Neural cell (in vitro differentiated cells): ENCODE measurements around the gene CTBP2.

Source experiments
- CTCF ChIP-seq: fragments of 450-650 bp; IDR thresholded peaks from 2 replicates; pipeline ENCODE4 v1.5.1; 2014; ENCODE audit warnings: antibody characterized with exemption, mild to moderate bottlenecking, moderate library complexity; ENCODE audit not compliant: poor library complexity, severe bottlenecking
- EP300 ChIP-seq: fragments of 450-650 bp; conservative IDR thresholded peaks from 2 replicates; pipeline ENCODE4 v1.6.1; 2014; ENCODE audit warnings: antibody characterized with exemption, mild to moderate bottlenecking, moderate library complexity; ENCODE audit not compliant: poor library complexity, severe bottlenecking
- EZH2 ChIP-seq: fragments of 200-600, 300-800 bp; shearing (Covaris generic), sonication (generic); IDR thresholded peaks from 2 replicates; pipeline ENCODE4 v1.6.1; 2014; ENCODE audit warnings: antibody characterized with exemption, low read length, borderline replicate concordance, mild to moderate bottlenecking; ENCODE audit not compliant: insufficient read depth, poor library complexity, severe bottlenecking
- POLR2AphosphoS5 ChIP-seq: IDR thresholded peaks from 2 replicates; pipeline ENCODE4 v1.6.1; 2012
- RAD21 ChIP-seq: fragments of 450-650 bp; conservative IDR thresholded peaks from 2 replicates; pipeline ENCODE4 v1.6.1; 2014; ENCODE audit warnings: antibody characterized with exemption, mild to moderate bottlenecking, moderate library complexity
- REST ChIP-seq: IDR thresholded peaks from 2 replicates; pipeline ENCODE4 v1.6.1; 2012; ENCODE audit warnings: borderline replicate concordance
- SMC3 ChIP-seq: fragments of 450-650 bp; conservative IDR thresholded peaks from 2 replicates; pipeline ENCODE4 v1.6.1; 2014; ENCODE audit warnings: antibody characterized with exemption, mild to moderate bottlenecking, moderate library complexity; ENCODE audit not compliant: poor library complexity

DNA sequence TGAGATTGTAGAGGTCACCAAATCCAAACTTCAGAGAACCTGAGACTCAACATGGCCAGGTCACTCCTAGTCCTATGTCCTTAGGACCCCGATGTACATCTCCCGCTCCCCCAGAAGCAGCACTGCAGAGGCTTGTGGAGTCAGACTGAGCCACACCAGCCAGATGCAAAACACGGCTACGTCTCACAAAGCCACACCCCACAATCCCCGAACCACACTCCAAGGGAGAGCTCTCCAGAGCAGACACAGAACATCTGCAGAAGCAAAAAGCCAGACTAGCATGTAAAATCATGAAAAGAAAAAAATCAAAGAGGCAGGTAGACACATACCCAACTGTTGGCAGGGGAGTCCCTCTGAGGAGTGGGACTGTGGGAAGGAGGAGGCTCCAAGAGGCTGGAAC is 104.9 kb downstream of the CTBP2 start:
- no peak for TF ChIP-seq CTCF
- TF ChIP-seq EZH2: no peak
- no peak for TF ChIP-seq EP300
- no peak for TF ChIP-seq POLR2AphosphoS5
- no peak for TF ChIP-seq RAD21
- TF ChIP-seq SMC3: no peak
- TF ChIP-seq REST: no peak
